ENCODE data around the gene LTB.

LTB gene

GRCh38 chr6:31609519-31610406, 27.5 kb upstream of the LTB start (continued):
- TF ChIP-seq ZNF596 (tag by site-specific recombination; IDR thresholded peaks at IDR 0.05) (no peak), ZNF529 (tag by site-specific recombination; IDR thresholded peaks at IDR 0.05; ENCODE audit: insufficient replicate concordance) (no peak), SP3 (tag by site-specific recombination; IDR thresholded peaks at IDR 0.05) (no peak), ZNF335 (tag by site-specific recombination; conservative IDR thresholded peaks at IDR 0.05) (0 out of 2 replicates have a peak, but pooled peaks have one; percentile 54), ZNF501 (tag by site-specific recombination; IDR thresholded peaks at IDR 0.05) (no peak), ZNF701 (tag by site-specific recombination; IDR thresholded peaks at IDR 0.05) (no peak), ZBTB21 (tag by site-specific recombination; IDR thresholded peaks at IDR 0.05) (peak; percentile 60; the same call in 1 of the 2 replicates), ZFP69B (tag by site-specific recombination; IDR thresholded peaks at IDR 0.05) (no peak), ZNF169 (tag by site-specific recombination; IDR thresholded peaks at IDR 0.05) (no peak), ZFHX2 (tag by site-specific recombination; conservative IDR thresholded peaks at IDR 0.05) (no peak; the same call in 1 of the 2 replicates), ZNF404 (tag by site-specific recombination; IDR thresholded peaks at IDR 0.05) (no peak), KLF7 (tag by site-specific recombination; IDR thresholded peaks at IDR 0.05; ENCODE audit: borderline replicate concordance) (no peak), ZNF132 (tag by site-specific recombination; IDR thresholded peaks at IDR 0.05; ENCODE audit: borderline replicate concordance) (no peak), TCF7L2 (IDR thresholded peaks at IDR 0.05; ENCODE audit: borderline replicate concordance, low read depth, low read length) (no peak), ZNF626 (tag by site-specific recombination; IDR thresholded peaks at IDR 0.05) (no peak), ZNF610 (tag by site-specific recombination; IDR thresholded peaks at IDR 0.05; ENCODE audit: borderline replicate concordance) (peak; percentile 32; the same call in 1 of the 2 replicates), ZNF473 (tag by site-specific recombination; IDR thresholded peaks at IDR 0.05) (no peak), MZF1 (tag by site-specific recombination; IDR thresholded peaks at IDR 0.05; ENCODE audit: borderline replicate concordance) (peak; percentile 97), ZNF791 (tag by site-specific recombination; IDR thresholded peaks at IDR 0.05) (no peak), OVOL3 (tag by site-specific recombination; IDR thresholded peaks at IDR 0.05) (peak; percentile 73; the same call in 1 of the 2 replicates), ZNF677 (tag by site-specific recombination; IDR thresholded peaks at IDR 0.05) (no peak), ZBTB20 (tag by site-specific recombination; IDR thresholded peaks at IDR 0.05) (no peak), ZFP41 (tag by site-specific recombination; IDR thresholded peaks at IDR 0.05; ENCODE audit: borderline replicate concordance) (no peak), ZNF792 (tag by site-specific recombination; IDR thresholded peaks at IDR 0.05) (no peak), SP2 (tag by site-specific recombination; IDR thresholded peaks at IDR 0.05) (no peak), ZNF776 (tag by site-specific recombination; IDR thresholded peaks at IDR 0.05; ENCODE audit: borderline replicate concordance) (no peak), ZNF2 (tag by site-specific recombination; IDR thresholded peaks at IDR 0.05) (no peak), SP7 (tag by site-specific recombination; IDR thresholded peaks at IDR 0.05) (peak; percentile 89)
- TF ChIP-seq, protein P1, sequence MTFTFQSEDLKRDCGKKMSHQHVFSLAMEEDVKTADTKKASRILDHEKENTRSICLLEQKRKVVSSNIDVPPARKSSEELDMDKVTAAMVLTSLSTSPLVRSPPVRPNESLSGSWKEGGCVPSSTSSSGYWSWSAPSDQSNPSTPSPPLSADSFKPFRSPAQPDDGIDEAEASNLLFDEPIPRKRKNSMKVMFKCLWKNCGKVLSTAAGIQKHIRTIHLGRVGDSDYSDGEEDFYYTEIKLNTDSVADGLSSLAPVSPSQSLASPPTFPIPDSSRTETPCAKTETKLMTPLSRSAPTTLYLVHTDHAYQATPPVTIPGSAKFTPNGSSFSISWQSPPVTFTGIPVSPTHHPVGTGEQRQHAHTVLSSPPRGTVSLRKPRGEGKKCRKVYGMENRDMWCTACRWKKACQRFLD (tag by site-specific recombination; IDR thresholded peaks at IDR 0.05), result no peak
- TF ChIP-seq, protein P2, sequence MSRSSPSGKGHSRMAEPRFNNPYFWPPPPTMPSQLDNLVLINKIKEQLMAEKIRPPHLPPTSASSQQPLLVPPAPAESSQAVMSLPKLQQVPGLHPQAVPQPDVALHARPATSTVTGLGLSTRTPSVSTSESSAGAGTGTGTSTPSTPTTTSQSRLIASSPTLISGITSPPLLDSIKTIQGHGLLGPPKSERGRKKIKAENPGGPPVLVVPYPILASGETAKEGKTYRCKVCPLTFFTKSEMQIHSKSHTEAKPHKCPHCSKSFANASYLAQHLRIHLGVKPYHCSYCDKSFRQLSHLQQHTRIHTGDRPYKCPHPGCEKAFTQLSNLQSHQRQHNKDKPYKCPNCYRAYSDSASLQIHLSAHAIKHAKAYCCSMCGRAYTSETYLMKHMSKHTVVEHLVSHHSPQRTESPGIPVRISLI (tag by site-specific recombination; IDR thresholded peaks at IDR 0.05), result no peak
- TF ChIP-seq, protein P3, sequence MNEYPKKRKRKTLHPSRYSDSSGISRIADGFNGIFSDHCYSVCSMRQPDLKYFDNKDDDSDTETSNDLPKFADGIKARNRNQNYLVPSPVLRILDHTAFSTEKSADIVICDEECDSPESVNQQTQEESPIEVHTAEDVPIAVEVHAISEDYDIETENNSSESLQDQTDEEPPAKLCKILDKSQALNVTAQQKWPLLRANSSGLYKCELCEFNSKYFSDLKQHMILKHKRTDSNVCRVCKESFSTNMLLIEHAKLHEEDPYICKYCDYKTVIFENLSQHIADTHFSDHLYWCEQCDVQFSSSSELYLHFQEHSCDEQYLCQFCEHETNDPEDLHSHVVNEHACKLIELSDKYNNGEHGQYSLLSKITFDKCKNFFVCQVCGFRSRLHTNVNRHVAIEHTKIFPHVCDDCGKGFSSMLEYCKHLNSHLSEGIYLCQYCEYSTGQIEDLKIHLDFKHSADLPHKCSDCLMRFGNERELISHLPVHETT (tag by site-specific recombination; IDR thresholded peaks at IDR 0.05), result no peak
- TF ChIP-seq, protein P4, sequence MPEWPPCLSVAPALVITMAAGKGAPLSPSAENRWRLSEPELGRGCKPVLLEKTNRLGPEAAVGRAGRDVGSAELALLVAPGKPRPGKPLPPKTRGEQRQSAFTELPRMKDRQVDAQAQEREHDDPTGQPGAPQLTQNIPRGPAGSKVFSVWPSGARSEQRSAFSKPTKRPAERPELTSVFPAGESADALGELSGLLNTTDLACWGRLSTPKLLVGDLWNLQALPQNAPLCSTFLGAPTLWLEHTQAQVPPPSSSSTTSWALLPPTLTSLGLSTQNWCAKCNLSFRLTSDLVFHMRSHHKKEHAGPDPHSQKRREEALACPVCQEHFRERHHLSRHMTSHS (tag by site-specific recombination; IDR thresholded peaks at IDR 0.05), result no peak
- TF ChIP-seq, protein P5, sequence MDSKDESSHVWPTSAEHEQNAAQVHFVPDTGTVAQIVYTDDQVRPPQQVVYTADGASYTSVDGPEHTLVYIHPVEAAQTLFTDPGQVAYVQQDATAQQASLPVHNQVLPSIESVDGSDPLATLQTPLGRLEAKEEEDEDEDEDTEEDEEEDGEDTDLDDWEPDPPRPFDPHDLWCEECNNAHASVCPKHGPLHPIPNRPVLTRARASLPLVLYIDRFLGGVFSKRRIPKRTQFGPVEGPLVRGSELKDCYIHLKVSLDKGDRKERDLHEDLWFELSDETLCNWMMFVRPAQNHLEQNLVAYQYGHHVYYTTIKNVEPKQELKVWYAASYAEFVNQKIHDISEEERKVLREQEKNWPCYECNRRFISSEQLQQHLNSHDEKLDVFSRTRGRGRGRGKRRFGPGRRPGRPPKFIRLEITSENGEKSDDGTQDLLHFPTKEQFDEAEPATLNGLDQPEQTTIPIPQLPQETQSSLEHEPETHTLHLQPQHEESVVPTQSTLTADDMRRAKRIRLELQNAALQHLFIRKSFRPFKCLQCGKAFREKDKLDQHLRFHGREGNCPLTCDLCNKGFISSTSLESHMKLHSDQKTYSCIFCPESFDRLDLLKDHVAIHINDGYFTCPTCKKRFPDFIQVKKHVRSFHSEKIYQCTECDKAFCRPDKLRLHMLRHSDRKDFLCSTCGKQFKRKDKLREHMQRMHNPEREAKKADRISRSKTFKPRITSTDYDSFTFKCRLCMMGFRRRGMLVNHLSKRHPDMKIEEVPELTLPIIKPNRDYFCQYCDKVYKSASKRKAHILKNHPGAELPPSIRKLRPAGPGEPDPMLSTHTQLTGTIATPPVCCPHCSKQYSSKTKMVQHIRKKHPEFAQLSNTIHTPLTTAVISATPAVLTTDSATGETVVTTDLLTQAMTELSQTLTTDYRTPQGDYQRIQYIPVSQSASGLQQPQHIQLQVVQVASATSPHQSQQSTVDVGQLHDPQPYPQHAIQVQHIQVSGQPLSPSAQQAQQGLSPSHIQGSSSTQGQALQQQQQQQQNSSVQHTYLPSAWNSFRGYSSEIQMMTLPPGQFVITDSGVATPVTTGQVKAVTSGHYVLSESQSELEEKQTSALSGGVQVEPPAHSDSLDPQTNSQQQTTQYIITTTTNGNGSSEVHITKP (tag by site-specific recombination; IDR thresholded peaks at IDR 0.05), result no peak

Data from HEK293 (cell line).